Stimulated activated CD4-positive, alpha-beta T cell treated with anti-CD3 and anti-CD28 coated beads, Interleukin-15, amount 100 ng/mL, for 48 hours (primary cell): ENCODE data around the gene PAFAH1B2.
"Not testable (repeated sequence)": the region's sequence is repeated elsewhere in the genome, so short reads cannot be mapped to it uniquely, and the experiment has no call there.

Experiments used
- DNase-seq, 2 donors: peaks; one replicate each; pipeline ENCODE4 v3.0.0-alpha.2; 2020; ENCODE audit warnings: low read depth in 2 of 2

PAFAH1B2 gene

GRCh38 chr11:117172724-117173421 is 28.8 kb downstream of the PAFAH1B2 start:
- DNase-seq, result no peak

DNA sequence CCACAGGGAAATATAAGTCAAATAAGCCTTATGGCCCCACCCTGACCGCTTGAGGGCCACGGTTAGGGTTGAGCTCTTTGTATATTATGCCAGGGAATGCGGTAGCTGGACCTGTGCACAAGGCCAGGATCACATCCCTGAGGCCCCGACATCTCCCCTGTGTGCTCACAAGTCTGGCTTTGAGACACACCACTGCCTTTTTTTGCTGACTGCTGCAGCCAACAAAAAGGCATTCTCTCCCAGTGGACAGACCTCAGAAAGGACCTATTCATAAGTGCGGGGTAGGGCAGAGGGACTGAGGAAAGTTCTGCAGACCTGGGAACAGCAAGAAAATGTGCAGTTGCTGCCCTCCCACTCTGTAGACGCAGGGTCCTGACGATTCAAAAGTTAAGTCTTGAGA is 31.0 kb downstream of the PAFAH1B2 start:
- no peak for DNase-seq

- no peak for DNase-seq
Observed at GRCh38 chr11:117175781-117176180, 31.7 kb downstream of the PAFAH1B2 start.

GRCh38 chr11:117176186-117176585 is 32.1 kb downstream of the PAFAH1B2 start:
- no peak for DNase-seq

DNA sequence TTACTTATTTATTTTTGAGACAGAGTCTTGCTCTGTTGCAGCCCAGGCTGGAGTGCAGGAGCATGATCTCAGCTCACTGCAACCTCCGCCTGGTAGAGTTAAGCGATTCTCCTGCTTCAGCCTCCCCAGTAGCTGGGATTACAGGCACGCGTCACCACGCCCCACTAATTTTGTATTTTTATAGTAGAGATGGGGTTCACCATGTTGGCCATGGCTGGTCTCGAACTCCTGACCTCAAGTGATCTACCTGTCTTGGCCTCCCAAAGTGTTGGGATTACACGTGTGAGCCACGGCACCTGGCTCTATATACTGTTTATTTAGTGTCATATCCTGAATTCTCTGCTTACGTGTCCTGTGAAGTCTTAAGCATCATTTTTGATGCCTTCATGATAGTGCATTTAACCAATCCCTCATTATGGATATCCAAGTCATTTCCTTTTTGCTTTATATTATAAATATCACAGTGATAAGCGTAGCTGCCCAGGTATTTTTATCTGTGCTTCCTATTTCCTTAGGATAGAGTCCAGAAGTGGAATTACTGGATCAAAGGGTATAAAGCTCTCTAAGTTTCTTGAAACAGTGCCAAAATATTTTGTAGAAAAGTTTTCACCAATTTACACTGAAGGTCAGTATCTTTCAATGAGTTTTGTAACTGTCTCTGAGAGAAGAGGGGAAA is 33.6 kb downstream of the PAFAH1B2 start:
- DNase-seq, result no peak

DNA sequence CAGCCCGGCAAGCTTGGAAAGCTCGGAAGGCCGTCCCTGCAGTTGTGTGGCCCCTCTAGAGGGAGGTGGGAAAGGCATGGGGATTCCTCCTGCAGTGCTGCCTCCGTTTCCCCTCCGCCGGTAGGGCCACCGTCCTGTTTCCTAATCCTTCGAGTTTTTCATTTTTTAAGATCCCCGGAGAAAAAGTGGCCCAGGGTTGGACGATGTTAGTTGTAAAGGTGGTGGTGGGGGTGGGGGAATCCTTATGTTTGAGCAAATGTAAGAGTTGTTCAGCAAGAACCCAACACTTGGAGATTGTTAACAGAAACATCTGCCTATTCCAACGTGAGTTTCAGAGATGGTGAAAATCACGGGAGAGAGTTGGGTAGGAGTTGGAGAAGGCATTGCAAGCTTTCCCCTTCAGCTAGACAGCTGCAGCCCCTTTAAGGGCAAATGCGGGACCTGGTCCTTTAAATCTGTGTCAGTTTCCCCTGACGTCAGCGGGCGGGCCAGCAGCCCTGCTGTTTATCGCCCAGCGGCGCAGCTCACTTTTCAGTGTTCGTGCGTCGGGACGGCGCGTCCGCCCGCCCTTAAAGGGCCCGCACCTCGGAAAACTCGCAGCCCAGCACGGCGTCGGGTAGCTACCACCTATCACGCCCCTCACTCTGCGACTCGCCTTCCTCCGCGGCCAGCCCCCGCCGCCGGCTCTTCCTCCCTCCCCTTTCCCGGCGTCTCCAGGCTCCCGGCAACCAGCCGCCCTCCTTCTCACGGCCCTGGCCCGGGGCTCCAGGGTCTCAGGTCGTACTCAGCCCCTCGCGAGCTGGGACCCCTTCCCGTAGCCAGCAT is 34.3 kb downstream of the PAFAH1B2 start, which contains the start of gene SIDT2:
TSS of gene SIDT2 (plus strand) at position 534 of the 825 bp plus-strand sequence. CDS start 521 bp downstream, outside the sequence.
- DNase-seq, result peak; percentile 79 to 85

DNA sequence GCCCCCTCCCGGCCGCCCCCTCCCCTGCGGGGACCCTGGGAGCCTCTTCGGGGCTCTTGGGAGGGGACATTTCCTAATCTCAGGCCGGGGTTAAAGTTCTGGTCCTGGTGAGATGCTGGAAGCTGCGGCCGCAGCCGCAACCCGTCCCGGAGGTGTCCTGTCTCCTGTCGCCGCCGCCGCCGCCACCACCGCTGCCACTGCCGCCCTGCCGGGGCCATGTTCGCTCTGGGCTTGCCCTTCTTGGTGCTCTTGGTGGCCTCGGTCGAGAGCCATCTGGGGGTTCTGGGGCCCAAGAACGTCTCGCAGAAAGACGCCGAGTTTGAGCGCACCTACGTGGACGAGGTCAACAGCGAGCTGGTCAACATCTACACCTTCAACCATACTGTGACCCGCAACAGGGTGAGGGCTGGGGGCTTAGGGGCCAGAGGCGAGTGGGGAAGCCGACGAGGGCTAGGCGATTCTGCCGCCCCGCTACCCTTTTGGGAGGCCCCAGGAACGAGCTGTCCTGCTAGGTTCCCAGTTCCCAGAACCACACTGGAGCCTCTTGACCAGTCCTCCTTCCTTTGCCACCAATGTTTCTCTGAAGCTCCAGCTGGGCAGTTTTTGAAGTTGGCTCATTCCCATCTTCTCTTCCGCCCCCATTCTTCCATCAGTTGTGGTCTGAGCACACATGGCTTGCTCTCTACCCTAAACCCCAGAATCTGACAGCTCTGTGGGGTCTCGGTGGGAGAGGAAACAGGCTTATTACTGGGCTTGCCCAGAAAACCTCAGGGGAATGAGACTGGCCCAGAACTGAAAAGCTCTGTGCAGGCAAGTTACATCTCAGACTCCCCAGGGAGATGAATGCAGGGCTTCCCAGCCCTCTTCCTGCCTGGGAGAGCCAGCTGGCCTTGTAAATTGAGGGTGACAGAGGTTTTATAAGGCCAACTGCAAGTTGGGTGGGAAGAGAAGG is 35.2 kb downstream of the PAFAH1B2 start:
- no peak for DNase-seq

GRCh38 chr11:117180020-117180419 is 35.9 kb downstream of the PAFAH1B2 start:
- DNase-seq, result no peak

DNA sequence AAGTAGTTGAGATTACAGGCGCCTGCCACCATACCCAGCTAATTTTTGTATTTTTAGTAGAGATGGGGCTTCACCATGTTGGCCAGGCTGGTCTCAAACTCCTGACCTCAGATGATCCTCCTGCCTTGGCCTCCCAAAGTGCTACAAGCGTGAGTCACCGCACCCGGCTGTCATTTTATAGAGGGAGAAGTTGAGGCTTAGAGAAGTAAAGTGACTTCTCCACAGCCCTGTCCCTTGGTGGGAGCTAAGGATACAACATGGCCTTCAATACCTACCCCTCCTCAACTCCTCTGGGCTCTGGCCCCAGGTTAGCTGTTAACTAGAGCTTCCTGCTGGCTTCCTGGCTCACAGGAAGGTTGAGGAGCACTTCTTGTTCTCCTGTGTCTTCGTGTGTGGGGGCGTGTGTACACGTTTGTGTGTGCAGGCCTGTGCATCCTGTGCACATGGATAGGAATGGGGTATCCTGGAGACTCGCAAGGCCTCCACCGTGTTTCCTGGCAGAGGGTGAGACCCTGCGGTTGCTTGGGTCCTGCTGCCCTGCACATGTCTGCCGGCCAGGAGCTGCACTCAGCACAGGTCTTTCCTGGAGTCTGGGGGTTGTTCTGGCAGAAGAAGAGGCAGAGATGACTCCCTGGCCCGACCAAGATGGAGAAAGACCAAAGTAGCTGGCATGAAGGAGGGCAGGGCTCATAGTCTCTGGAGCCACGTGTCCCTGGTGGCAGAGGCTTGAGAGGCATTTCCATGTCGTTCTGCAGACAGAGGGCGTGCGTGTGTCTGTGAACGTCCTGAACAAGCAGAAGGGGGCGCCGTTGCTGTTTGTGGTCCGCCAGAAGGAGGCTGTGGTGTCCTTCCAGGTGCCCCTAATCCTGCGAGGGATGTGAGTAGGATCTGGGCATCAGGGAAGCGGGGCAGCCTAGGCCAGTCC is 36.8 kb downstream of the PAFAH1B2 start:
- DNase-seq, result peak; percentile 58 to 61

DNA sequence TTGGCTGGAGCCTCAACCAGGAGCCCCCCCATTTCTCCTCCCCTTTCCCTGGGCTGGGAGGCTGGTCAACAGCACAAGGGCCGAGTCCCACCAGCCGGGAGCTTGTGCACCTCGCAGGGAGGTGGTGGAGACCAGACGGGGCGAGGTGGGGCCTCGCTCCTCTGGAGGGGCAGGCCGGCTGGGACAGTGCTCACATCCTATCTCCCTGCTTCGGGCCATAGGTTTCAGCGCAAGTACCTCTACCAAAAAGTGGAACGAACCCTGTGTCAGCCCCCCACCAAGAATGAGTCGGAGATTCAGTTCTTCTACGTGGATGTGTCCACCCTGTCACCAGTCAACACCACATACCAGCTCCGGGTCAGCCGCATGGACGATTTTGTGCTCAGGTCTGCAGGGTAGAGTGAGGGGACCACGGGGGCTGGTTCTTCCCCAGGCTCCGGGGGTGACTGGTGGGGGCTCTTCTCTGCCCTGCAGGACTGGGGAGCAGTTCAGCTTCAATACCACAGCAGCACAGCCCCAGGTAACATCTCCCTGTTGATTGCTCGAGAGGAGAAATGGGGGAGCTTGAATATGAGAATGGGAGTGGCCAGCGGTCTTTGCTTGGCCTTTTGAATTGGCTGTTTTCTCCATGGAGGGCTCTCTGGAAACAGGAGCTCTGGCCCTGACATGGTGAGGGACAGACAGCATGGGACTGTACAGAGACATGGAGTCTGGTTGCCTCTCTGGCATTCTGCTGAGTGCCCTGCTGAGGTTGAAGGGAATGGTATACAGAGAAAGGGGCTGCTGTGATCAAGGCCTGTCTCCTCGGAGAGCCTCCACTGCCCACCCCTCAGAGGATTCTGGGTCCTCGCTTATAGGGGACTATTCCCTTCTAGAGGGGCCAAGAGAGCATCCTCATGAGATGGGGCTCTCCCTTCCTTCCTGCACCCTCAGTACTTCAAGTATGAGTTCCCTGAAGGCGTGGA is 37.8 kb downstream of the PAFAH1B2 start:
- no peak for DNase-seq

- DNase-seq, result no peak
Observed at GRCh38 chr11:117182551-117182935, 38.5 kb downstream of the PAFAH1B2 start.

DNA sequence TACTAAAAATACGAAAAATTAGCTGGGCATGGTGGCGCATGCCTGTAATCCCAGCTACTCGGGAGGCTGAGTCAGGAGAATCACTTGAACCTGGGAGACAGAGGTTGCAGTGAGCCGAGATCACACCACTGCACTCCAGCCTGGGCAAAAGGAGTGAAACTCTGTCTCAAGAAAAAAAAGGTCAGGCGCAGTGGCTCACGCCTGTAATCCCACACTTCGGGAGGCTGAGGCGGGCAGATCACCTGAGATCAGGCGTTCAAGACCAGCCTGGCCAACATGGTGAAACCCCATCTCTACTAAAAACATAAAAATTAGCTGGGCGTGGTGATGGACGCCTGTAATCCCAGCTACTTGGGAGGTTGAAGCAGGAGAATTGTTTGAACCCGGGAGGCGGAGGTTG is 39.1 kb downstream of the PAFAH1B2 start:
- not testable (repeated sequence) for DNase-seq

DNA sequence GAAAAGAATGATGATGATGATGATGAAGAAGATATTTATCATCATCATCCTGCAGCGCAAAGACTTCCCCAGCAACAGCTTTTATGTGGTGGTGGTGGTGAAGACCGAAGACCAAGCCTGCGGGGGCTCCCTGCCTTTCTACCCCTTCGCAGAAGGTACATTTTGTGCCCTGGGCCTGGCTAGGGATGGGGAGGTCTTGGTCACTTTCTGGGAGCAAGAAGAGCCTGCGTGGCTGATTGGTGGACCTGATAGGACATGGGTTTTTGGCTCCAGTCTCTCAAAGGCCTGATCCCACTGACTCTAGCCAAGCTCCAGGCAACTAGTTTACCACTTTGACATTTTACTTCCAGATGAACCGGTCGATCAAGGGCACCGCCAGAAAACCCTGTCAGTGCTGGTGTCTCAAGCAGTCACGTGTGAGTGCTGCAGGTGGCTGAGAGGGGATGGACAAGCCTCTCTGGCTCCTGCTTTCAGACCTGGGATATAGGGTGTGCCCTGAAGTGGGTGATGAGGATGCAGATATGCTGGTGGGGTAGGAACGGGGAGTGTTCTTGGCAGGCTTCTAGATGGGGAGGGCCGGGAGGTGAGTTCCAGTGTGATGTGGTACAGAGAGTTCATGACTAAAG is 39.8 kb downstream of the PAFAH1B2 start:
- DNase-seq, result no peak

- no peak for DNase-seq
Observed at GRCh38 chr11:117185736-117186430, 41.8 kb downstream of the PAFAH1B2 start.

GRCh38 chr11:117186431-117186761 is 42.3 kb downstream of the PAFAH1B2 start:
- no peak for DNase-seq

DNA sequence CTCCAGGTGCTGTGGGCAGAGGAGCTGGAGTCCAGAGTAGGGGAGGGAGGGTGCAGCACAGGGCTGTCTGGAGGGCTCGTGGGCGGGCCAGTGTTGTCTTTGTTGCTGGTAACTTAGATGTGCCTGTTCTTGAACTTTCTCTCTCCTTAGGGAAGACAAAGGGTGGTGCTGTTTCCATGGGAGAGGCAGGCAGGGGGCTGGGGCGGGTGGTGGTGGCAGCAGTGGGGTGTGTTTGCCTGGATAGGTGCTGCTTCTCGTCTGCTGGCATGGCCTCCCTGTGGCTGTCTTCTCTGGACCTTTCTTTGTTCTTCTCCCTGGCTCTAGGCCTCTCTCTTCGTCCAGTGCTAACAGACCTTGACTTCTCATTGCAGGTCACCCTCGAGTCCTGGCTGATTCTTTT is 42.9 kb downstream of the PAFAH1B2 start:
- no peak for DNase-seq

DNA sequence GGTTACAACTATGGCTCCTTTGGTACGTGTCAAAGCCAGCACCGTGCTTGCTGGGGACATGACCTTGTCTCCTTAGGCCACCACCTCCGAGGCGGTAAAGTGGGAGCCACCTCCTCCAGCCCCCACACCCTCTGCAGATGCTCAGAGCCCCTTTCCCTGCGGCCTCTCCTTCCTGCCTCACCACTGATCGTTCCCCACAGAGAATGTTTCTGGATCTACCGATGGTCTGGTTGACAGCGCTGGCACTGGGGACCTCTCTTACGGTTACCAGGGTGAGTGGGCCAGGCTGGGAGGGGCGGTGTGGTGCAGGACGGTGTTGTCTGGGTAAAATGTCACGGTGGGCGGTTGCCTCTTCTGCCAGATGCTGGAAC is 43.3 kb downstream of the PAFAH1B2 start:
- no peak for DNase-seq

DNA sequence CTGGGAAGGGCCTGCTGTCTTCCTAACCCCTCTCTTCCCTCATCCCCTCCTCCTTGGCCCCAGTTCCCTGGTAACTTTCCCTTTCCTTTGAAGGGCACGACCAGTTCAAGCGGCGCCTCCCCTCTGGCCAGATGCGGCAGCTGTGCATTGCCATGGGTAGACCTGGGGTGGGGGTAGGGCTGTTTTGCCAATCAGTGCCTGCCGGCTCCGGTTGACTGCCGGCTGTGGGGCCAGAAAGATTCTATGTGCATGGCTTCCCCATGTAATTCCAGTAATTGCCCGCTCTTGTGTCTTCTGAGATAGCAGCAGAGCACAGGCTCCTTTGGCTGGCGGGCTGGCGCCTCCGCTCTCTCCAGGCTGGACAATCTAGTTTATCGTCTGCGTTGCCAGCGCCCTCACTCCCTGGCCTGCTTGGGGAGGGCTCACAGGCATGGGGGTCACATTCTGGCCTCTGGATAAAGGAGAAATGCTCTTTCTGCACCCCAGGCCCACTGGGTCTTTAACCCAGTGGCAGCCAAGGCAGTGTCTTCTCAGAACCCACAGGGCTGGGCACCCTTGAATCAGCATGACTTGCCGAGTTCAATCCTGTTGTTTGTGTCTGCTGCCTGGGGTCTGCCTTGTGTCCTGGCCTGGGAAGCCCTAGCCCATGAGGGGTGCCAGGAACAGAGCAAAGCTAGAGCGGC is 43.9 kb downstream of the PAFAH1B2 start:
- no peak for DNase-seq
